Naive thymus-derived CD8-positive, alpha-beta T cell (primary cell): ENCODE measurements around the gene BMERB1. TPM values are rescaled to one million over a fixed set of nuclear protein-coding genes. Genes with fewer than 3 reads are reported as not detected.
"Not testable (repeated sequence)": the region's sequence is repeated elsewhere in the genome, so short reads cannot be mapped to it uniquely, and the experiment has no call there.

ENCODE experiments used
- ATAC-seq, 2 donors: fragments of 150-1000 bp; cut with Tn5 transposase in 1 of 2; sonication (Bioruptor Pico), chemical (Tn5 transposase) in 1 of 2; 1 replicate in 1 of 2; 2 replicates in 1 of 2; pipeline ENCODE4 v1.10.0; 2021; ENCODE audit warnings: mild to moderate bottlenecking in 2 of 2, moderate library complexity in 2 of 2
- POLR2A ChIA-PET: fragments of 350-600 bp; sonication (Branson Sonifier 250); formaldehyde crosslinking; loops from one replicate; lab custom pipeline; 2021; ENCODE audit warnings: antibody characterized with exemption; lab: Charles Lee
- DNase-seq, 10 donors: peaks; one replicate each; pipeline versions ENCODE4 v3.0.0 to v3.0.0-alpha.2; 2020 to 2022
- H3K27ac Mint-ChIP-seq, 10 donors: one replicate each; pipeline ENCODE4 v1.8.0; 2020 to 2022; ENCODE audit warnings: mild to moderate bottlenecking in 10 of 10, mixed read lengths in 10 of 10, moderate library complexity in 4 of 10, inconsistent platforms in 1 of 10
- H3K27me3 Mint-ChIP-seq, 5 donors: one replicate each; pipeline ENCODE4 v1.8.0; 2021 to 2022; ENCODE audit warnings: mixed read lengths in 5 of 5
- H3K36me3 Mint-ChIP-seq, 3 donors: one replicate each; pipeline ENCODE4 v1.8.0; 2020 to 2022; ENCODE audit warnings: mixed read lengths in 3 of 3, mild to moderate bottlenecking in 2 of 3, inconsistent platforms in 1 of 3
- H3K4me1 Mint-ChIP-seq, 4 donors: one replicate each; pipeline ENCODE4 v1.8.0; 2021 to 2022; ENCODE audit warnings: mixed read lengths in 4 of 4
- H3K4me3 Mint-ChIP-seq, 10 donors: one replicate each; pipeline ENCODE4 v1.8.0; 2020 to 2022; ENCODE audit warnings: mild to moderate bottlenecking in 10 of 10, mixed read lengths in 10 of 10, moderate library complexity in 6 of 10, inconsistent platforms in 1 of 10
- H3K9me3 Mint-ChIP-seq, 9 donors: one replicate each; pipeline ENCODE4 v1.8.0; 2020 to 2022; ENCODE audit warnings: mixed read lengths in 9 of 9, mild to moderate bottlenecking in 3 of 9, inconsistent platforms in 1 of 9, moderate library complexity in 1 of 9
- polyA plus RNA-seq, 3 donors: library from polyadenylated mRNA; unstranded; fragments of 300-500 nt; fragmentation: Illumina TruSeq; gene quantifications; one replicate each; pipeline ENCODE4 v1.2.3, GENCODE V29; 2021
- total RNA-seq, 8 experiments: library from RNA in 2 of 8; stranded (reverse) in 2 of 8; gene quantifications; one replicate each; pipeline ENCODE4 v1.2.3 and lab custom pipeline; 2021 to 2026

BMERB1 gene
- total and polyA plus RNA-seq, 5 experiments from 2014 or later: 1.4 to 4.6 (median 2.2) TPM

DNA sequence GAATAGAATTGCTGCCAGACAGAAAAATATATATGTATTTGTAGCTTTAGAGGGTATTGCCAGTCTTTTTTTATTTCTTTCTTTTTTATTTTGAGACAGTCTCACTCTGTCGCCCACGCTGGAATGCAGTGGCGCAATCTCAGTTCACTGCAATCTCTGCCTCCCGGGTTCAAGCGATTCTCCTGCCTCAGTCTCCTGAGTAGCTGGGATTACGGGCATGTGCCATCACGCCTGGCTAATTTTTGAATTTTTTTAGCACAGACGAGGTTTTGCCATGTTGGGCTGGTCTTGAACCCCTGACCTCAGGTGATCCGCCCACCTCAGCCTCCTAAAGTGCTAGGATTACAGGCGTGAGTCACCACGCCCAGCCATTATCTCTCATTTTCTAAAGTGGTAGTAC, 3.5 kb upstream of the BMERB1 start:
- ATAC-seq, POLR2A ChIA-PET, DNase-seq, H3K4me3 Mint-ChIP-seq, H3K36me3 Mint-ChIP-seq, H3K9me3 Mint-ChIP-seq: not testable (repeated sequence)
- Mint-ChIP-seq H3K4me1 (peaks cover 8 to 19% (median 16%) of the 10 kb centered on the region in 4 donors), H3K27ac (peak overlapping the region in 2 of 10 donors; percentile 37 to 48), H3K27me3 (peaks cover 0 to 23% (median 18%) of the 10 kb centered on the region in 5 donors)

DNA sequence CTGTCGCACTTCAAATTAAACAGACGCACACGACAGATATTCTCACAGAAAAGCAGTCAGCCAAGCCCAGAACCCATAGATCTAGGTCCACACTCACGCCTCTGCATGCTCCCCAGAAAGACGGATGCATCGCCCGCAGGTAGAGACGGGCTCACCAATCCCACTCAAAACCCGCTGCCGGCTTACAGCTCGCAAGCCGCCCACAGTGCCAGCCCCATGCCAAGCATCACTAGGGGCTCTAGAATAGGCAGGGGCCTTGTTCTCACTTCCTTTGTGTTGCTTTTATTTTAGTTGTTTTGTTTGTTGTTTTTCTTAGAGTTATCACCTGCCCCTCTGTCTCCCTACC, 336 bp upstream of the BMERB1 start:
- Mint-ChIP-seq H3K27ac (peak overlapping the region in 3 of 10 donors; percentile 5 to 81 (median 25)), H3K27me3 (peaks cover 2 to 25% (median 18%) of the 10 kb centered on the region in 5 donors), H3K9me3 (no peaks in the 10 kb centered on the region), H3K4me1 (peaks cover 9 to 21% (median 14%) of the 10 kb centered on the region in 4 donors), H3K4me3 (peak overlapping the region; percentile 45 to 87 (median 82)), H3K36me3 (no peaks in the 10 kb centered on the region)
- POLR2A ChIA-PET: no interaction called here
- ATAC-seq (no peak), DNase-seq (peak in 1 of 10 donors; percentile 1)

DNA sequence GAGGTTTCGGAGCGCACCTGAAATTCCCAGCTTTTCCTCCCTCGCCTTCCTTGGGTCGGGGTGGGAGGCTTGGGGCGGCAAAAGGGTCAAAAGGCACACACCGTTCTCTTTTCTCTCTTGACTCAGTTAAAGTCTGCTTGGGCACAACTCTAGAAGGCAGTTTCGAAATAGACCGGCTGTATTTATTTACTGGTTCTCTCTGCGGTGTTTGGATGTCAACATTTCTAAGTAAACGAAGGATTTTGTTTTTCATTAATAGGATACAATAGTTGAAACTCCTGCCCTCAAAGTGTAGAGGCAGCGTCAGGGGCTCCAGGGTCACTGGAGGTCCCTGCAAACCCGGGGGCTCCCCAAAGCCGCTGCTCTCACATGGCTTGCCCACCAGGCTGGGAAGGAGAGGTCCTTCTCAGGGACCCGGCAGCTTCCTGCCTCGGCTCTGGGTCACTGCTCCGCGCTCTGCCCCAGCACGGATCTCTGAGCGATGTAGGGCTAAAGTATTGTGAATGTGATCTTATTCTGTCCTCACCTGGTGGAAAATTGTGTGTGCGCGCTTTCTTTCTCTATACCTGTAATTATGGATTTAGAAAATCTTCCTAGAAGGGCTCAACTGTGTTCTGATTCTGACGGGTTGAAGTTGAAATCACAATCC, 952 bp downstream of the BMERB1 start:
- no peaks in the 10 kb centered on the region for H3K36me3 Mint-ChIP-seq
- DNase-seq (no peak), ATAC-seq (no peak)
- peaks cover 2 to 25% (median 18%) of the 10 kb centered on the region in 5 donors for H3K27me3 Mint-ChIP-seq
- H3K9me3 Mint-ChIP-seq: no peaks in the 10 kb centered on the region
- peak overlapping the region; percentile 68 to 87 (median 82) for H3K4me3 Mint-ChIP-seq
- POLR2A ChIA-PET: no interaction called here
- H3K4me1 Mint-ChIP-seq: peaks cover 9 to 21% (median 14%) of the 10 kb centered on the region in 4 donors
- H3K27ac Mint-ChIP-seq: peak overlapping the region in 4 of 10 donors; percentile 9 to 49 (median 47)

DNA sequence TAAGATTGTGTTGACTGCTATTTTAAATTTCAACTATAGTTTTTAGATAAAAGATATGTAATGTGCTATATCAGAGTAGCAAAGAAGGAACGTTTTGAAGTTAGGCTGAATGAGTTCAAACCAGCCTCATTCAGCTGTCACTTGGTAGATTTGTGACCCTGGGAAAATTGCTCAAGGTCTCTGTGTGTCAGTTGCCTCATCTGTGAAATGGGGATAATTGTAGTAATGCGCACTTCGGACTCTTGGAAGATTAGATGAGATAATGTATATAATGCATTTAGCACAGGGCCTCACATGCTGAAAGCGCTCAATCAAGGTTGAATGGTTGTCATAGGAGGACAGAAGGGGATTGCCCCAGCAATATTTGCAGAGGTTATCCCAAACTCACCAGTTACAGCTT, 4.7 kb downstream of the BMERB1 start:
- H3K9me3 Mint-ChIP-seq: peaks cover 0 to 2% (median 0%) of the 10 kb centered on the region in 9 donors
- ATAC-seq: no peak

DNA sequence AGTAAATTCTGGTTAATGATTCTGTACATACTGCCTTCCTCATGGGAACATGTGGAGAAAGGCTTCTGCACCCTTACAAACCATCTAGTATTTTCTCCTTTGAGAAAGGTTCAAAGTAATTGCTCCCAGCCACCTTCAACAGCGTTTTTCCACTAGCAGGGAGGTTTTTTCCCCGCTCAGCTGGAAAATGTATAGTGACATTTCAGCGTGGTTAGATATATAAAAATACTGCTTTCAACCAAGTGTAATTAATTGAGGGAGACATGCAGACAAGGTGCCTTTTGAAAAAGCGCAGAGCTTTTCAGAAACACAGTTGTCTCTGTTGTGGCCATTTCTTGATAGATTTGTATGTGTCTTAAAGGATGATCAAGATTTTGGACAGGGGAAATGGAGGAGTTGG, 5.1 kb downstream of the BMERB1 start:
- ATAC-seq (no peak), DNase-seq (no peak)
- peaks cover 0 to 4% (median 0%) of the 10 kb centered on the region in 9 donors for H3K9me3 Mint-ChIP-seq
- POLR2A ChIA-PET: no interaction called here
- no peak overlapping the region for H3K4me3 Mint-ChIP-seq
- H3K4me1 Mint-ChIP-seq: peaks cover 7 to 12% (median 10%) of the 10 kb centered on the region in 4 donors
- H3K27me3 Mint-ChIP-seq: peaks cover 2 to 12% (median 11%) of the 10 kb centered on the region in 5 donors
- peaks cover 0 to 3% (median 0%) of the 10 kb centered on the region in 3 donors for H3K36me3 Mint-ChIP-seq
- H3K27ac Mint-ChIP-seq: no peak overlapping the region

More for the DNA sequence above, 4.7 kb downstream of the BMERB1 start:
- Mint-ChIP-seq H3K4me1 (peaks cover 7 to 16% (median 12%) of the 10 kb centered on the region in 4 donors), H3K4me3 (no peak overlapping the region), H3K27ac (no peak overlapping the region), H3K36me3 (peaks cover 0 to 2% (median 0%) of the 10 kb centered on the region in 3 donors), H3K27me3 (peaks cover 2 to 15% (median 13%) of the 10 kb centered on the region in 5 donors)
- POLR2A ChIA-PET: no interaction called here
- no peak for DNase-seq

DNA sequence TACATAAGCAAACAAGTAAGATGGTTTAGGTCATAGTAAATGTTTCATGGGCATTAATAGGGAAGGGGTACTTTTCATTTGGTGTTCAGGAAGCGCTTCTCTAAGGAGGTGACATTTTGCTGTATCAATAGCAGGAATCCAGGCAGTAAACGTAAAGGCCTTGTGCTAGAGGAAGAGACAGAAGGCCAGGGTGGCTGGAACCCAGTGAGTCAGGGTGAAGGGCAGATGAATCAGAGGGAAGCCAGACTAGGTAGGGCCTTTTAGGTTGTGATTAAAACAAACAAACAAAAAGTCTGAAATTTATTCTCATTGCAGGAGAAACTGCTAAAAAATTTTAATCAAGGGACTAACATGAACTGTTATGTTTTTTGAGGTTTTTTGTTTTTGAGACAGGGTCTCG, 6.5 kb downstream of the BMERB1 start:
- Mint-ChIP-seq H3K9me3 (peaks cover 0 to 15% (median 5%) of the 10 kb centered on the region in 9 donors), H3K27ac (no peak overlapping the region), H3K36me3 (peaks cover 0 to 7% (median 0%) of the 10 kb centered on the region in 3 donors), H3K4me1 (peaks cover under 1 to 2% (median 1%) of the 10 kb centered on the region in 4 donors), H3K4me3 (no peak overlapping the region), H3K27me3 (peaks cover 1 to 4% (median 4%) of the 10 kb centered on the region in 5 donors)
- DNase-seq (no peak), ATAC-seq (no peak)
- POLR2A ChIA-PET: interaction anchor here (1.2 kb wide), 1 partner anchor 164 kb away, joined by 4 read pairs; no protein-coding TSS in a partner anchor

DNA sequence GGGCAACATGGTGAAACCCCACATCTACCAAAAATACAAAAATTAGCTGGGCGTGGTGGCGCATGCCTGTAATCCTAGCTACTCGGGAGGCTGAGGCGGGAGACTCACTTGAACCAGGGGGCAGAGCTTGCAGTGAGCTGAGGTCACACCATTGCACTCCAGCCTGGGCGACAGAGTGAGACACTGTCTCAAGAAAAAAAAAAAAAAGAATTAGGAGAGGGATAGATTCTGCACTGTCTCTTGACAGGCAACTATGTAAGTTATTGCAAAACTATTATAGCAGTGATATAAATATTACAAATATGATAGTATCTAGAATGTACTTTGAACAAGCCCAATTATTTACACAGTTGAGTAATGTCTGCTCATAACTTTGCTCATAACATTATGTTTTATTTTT, 7.8 kb downstream of the BMERB1 start:
- Mint-ChIP-seq H3K27ac (peak overlapping the region in 1 of 10 donors; percentile 24), H3K9me3 (peaks cover 0 to 20% (median 5%) of the 10 kb centered on the region in 9 donors)
- H3K36me3 Mint-ChIP-seq, H3K27me3 Mint-ChIP-seq, ATAC-seq, H3K4me1 Mint-ChIP-seq, H3K4me3 Mint-ChIP-seq, DNase-seq, POLR2A ChIA-PET: not testable (repeated sequence)

DNA sequence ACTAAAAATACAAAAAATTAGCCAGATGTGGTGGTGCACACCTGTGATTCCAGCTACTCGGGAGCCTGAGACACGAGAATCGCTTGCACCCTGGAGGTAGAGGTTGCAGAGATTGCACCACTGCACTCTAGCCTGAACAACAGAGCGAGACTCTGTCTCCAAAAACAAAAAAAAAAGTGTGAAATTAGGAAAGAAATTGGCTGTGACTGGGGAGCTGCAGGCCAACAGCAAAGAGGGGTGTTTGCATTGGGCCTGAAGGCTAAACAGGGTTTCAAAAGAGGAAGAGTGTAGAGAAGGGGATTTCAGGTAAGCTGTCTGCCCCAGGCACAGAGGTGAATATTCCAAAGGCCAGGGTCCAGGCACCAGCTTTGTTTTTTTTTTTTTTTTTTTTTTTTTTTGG, 9.4 kb downstream of the BMERB1 start:
- Mint-ChIP-seq H3K9me3 (peaks cover 0 to 20% (median 5%) of the 10 kb centered on the region in 9 donors), H3K27ac (no peak overlapping the region), H3K27me3 (peaks cover 0 to 4% (median 0%) of the 10 kb centered on the region in 5 donors), H3K4me3 (no peak overlapping the region), H3K4me1 (no peaks in the 10 kb centered on the region), H3K36me3 (peaks cover 0 to 7% (median 0%) of the 10 kb centered on the region in 3 donors)
- no peak for ATAC-seq
- POLR2A ChIA-PET: interaction anchor here (0.6 kb wide), 1 partner anchor 12 kb away, joined by 3 read pairs; no protein-coding TSS in a partner anchor
- no peak for DNase-seq

DNA sequence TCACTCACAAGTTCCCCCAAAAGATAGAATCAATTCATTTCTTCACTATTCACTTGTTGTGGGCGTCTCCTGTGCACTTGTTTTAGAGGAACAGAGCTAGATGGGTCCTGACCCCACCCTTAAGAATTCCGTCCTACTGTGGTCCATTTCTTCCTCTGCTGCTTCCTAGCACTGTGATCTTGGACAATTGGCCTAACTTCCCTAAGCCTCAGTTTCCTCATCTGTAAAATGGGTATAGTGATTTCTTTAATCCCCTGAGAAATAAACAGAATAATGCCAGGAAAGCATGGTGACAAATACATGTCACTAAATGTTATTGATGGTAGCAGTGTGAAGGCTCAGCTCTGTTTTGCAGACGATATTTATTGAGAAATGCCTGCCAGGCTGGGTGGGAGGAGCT, 9.9 kb downstream of the BMERB1 start:
- POLR2A ChIA-PET: interaction anchor here (0.6 kb wide), 1 partner anchor 12 kb away, joined by 3 read pairs; no protein-coding TSS in a partner anchor
- Mint-ChIP-seq H3K27ac (no peak overlapping the region), H3K4me3 (no peak overlapping the region), H3K4me1 (no peaks in the 10 kb centered on the region), H3K27me3 (peaks cover 0 to 4% (median 0%) of the 10 kb centered on the region in 5 donors), H3K9me3 (peaks cover 0 to 20% (median 5%) of the 10 kb centered on the region in 9 donors), H3K36me3 (peaks cover 0 to 7% (median 0%) of the 10 kb centered on the region in 3 donors)
- ATAC-seq (no peak), DNase-seq (no peak)

DNA sequence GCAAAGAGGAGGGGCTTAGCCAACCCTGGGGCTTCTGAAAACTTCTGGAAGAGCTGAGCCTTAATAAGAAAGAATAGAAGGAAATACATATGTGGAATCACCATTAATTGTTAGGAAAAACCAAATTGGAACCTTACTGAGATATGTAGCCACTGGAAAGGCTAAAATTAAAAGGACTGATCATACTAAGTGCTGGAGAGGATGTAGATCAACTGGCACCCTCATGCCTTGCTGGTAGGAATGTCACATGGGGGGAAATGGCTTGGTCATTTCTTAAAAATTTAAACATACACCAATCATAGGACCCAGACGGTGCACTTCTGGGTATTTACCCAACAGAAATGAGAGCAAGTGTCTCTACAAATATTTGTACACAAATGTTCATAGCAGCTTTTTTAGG, 11.1 kb downstream of the BMERB1 start:
- DNase-seq (no peak), ATAC-seq (no peak)
- Mint-ChIP-seq H3K4me3 (no peak overlapping the region), H3K4me1 (no peaks in the 10 kb centered on the region), H3K27ac (no peak overlapping the region), H3K36me3 (peaks cover 0 to 7% (median 0%) of the 10 kb centered on the region in 3 donors), H3K9me3 (peaks cover 0 to 20% (median 5%) of the 10 kb centered on the region in 9 donors), H3K27me3 (peaks cover 0 to 4% (median 0%) of the 10 kb centered on the region in 5 donors)
- POLR2A ChIA-PET: no interaction called here

DNA sequence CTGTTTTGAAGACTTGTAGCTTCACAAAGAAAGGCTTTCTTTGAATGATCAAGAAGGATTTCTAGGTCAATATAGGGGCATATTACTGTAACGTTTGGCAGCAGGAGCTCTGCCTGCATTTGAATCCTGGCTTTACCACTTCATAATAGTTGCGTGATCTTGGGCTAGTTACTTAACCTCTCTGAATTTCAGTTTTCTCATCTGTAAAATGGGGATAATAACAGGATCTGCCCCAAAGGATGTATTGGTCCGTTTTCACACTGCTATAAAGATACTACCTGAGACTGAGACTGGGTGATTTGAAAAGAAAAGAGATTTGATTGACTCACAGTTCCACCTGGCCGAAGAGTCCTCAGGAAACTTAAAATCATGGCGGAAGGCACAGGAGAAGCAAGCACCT, 12.5 kb downstream of the BMERB1 start:
- DNase-seq (no peak), ATAC-seq (no peak)
- Mint-ChIP-seq H3K27me3 (peaks cover 0 to 4% (median 0%) of the 10 kb centered on the region in 5 donors), H3K4me1 (no peaks in the 10 kb centered on the region), H3K4me3 (no peak overlapping the region), H3K27ac (no peak overlapping the region), H3K9me3 (peaks cover 0 to 20% (median 5%) of the 10 kb centered on the region in 9 donors), H3K36me3 (peaks cover 0 to 7% (median 0%) of the 10 kb centered on the region in 3 donors)
- POLR2A ChIA-PET: no interaction called here

DNA sequence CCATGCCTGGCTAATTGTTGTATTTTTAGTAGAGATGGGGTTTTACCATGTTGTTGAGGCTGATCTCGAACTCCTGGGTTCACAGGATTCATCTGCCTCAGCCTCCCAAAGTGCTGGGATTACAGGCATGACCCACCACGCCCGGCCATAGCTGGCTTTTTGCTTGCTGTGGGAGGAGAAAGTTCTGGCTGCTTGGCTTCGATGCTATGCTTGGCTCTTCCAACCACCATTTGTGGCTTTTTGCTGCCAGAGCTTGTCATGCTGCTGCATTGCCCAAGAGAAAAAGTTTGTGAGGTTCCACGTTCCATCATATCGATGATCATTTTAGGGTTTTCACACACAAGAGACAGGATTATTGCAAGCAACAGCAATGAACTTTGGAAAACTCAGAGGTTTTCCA, 16.2 kb downstream of the BMERB1 start:
- Mint-ChIP-seq H3K4me1 (peaks cover 0 to 2% (median 0%) of the 10 kb centered on the region in 4 donors), H3K27me3 (peaks cover 0 to 7% (median 1%) of the 10 kb centered on the region in 5 donors), H3K27ac (no peak overlapping the region), H3K36me3 (no peaks in the 10 kb centered on the region), H3K4me3 (no peak overlapping the region), H3K9me3 (peaks cover 0 to 7% (median under 1%) of the 10 kb centered on the region in 9 donors)
- ATAC-seq: no peak
- POLR2A ChIA-PET: no interaction called here
- DNase-seq: no peak

DNA sequence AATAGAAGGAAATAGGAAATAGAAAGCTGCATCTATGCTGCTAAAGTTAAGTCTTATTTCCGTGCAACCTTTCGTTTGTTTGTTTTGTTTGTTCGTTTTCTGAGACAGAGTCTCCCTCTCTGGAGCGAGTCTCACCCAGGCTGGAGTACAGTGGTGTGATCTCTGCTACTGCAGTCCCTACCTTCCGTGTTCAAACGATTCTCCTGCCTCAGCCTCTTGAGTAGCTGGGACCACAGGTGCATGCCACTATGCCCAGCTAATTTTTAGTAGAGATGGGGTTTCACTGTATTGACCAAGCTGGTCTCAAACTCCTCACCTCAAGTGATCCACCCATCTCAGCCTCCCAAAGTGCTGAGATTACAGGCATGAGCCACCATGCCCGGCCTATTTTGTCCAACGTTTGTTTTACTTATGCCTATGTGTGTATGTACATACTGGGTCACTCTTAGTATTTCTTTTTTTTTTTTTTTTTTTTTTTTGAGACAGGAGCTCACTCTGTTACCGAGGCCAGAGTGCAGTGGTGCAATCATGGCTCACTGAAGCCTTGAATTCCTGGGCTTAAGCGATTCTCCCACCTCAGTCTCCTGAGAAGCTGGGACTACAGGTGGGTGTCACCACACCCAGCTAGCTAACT, 16.8 kb downstream of the BMERB1 start:
- peaks cover 0 to 1% (median 0%) of the 10 kb centered on the region in 9 donors for H3K9me3 Mint-ChIP-seq

More for the DNA sequence above, 16.8 kb downstream of the BMERB1 start:
- Mint-ChIP-seq H3K4me3 (no peak overlapping the region), H3K27ac (peak overlapping the region in 1 of 10 donors; percentile 13), H3K27me3 (peaks cover 0 to 7% (median 1%) of the 10 kb centered on the region in 5 donors), H3K4me1 (peaks cover 0 to 2% (median 0%) of the 10 kb centered on the region in 4 donors), H3K36me3 (no peaks in the 10 kb centered on the region)
- POLR2A ChIA-PET: no interaction called here
- ATAC-seq (no peak), DNase-seq (no peak)
